NCI-H1694 (cell line): ENCODE results near the gene RAB6B.

Source experiments
- DNase-seq: peaks from one replicate; lab custom pipeline; 2025; lab: John Stamatoyannopoulos, UW

Gene RAB6B

DNA sequence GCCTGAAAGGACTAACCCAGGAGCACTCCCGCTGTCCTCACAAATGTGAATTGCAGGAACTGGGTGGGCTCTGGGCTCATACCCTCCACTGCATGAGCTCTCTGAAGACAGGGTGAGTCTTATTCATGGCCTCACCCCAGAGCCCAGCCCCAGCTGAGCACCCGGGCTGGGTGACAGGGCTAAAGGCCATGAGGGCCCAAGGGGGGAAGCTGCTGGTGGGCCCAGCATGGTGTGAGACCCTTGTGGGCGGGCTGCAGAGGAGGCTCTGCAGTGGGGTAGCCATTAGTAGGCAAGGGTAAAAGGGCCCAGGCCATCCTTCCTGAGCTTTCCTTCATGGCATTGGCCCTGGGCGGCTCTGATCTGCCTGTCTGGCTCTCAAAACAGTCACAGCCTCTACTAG, 59.7 kb downstream of the RAB6B start:
- DNase-seq, result no peak

DNA sequence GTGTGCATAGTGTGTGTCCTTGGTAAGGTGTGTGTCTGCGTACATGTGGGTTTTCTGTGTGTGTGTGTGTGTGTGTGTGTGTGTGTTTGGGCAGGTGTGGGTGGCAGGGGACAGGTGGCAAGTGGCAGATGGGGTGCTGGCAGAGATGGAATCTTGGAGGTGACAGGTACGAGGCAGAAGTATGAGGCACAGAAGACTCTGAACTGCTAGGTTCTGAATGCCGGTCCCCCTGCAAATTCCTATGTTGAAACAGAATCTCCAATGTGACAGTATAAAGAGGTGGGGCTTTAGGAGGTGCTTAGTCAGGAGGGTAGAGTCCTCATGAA, 60.3 kb downstream of the RAB6B start:
- DNase-seq, result no peak

DNA sequence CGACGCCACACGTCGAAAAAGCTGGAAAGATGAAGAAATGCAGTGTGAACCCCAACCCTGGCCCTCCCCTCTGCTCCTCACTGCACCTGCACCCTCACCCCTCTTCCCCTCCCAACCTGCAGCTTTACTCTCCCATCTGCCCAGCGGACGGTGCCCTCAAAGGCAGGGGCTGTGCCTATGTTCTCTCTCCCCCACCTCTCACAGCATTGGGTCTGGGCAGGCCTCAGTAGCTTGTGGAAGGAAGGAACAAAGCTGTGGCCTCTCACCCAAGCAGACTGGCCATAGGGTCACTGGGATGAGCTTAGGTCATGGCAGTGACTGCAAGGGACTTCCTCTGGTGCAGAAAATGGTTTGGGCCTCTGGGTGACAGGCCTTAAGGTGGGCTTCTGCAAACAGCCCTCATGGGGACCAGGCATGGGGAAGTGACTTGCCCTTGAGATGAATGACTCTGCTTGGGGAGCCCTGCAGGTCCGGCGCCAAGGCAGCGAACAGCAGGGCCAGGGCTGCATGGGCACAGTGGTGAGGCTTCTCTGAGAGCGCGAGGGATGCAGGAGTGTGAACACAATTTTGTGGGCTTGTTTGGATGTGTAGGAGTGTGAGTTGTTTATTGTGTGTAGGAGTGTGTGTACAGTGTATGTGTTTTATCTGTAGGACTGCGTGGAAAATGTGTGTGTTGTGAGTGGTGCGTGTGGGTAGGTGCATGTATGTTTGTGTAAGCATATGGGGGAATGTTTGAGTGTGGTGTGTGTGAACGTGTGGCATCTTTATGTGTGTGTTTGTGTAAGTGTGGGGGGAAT, 60.9 kb downstream of the RAB6B start:
- DNase-seq, result no peak

DNA sequence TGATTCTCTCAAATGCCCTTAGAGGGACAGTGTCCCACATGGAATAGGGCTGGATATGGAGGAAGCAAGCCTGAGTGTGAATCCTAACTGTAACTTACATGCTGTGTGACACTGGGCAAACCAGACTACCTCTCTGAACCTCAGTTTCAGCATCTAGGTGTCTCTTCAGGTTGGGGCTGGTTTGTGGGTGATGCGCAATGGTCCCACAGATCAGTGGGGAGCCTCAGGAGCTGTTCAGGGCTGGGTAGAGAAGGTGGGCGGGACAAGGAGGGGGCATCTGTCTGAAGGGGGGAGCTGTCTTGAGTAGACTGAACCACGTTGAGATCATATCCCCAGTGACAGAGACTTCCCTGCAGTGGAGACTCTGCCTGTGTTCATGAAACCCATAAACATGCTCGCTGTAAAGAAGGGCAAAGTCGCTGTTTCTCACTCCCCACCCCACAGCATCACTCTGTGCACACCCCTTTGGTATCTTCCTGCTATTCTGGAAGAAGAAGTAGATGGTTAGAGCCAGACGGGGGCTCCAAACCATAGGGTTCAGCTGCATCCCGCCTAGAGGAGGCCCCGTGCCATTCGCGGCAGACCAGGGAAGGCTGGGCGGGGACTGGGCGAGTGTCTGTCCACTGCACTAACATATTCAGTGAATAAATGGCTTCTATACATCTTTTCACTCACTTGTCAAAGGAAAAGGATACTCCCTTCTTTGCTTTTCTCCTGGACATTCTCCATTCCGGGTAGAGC, 61.6 kb downstream of the RAB6B start:
- no peak for DNase-seq

DNA sequence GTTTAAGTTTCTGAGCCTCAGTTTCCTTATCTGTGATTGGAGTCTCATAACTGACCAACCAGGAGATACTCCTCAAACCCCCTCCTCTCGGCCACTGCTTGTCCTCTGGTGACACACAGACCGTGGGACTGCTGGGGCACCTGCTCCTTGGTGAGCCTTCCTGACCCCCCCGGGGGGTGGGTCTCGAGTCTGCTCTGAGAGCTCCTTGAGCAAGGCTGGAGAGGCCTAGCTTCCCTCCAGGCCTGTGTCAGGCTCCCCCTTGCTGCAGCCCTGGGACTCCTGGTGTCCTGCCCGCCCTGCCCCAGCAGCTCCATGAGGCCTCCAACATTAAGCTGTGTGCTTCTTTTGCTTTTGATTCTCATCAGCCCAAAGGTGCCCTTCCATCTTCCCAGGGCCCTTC, 62.4 kb downstream of the RAB6B start:
- no peak for DNase-seq

DNA sequence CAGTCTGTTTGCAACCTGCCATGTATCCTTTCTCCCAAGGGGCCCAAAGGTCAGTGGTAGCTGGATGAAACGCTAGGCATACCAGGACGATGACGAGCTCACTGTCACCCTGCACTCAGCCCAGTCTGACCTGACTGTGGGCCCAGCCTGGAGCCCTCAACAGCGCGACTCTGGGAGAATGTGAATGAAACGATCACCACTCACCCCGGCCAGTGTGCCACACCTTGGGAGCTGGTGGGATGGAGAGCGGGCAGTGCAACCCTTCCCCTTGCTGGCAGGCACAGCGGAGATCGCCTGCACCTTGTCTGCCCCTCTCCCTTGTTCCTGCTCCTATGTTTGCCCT, 62.9 kb downstream of the RAB6B start:
- no peak for DNase-seq

DNA sequence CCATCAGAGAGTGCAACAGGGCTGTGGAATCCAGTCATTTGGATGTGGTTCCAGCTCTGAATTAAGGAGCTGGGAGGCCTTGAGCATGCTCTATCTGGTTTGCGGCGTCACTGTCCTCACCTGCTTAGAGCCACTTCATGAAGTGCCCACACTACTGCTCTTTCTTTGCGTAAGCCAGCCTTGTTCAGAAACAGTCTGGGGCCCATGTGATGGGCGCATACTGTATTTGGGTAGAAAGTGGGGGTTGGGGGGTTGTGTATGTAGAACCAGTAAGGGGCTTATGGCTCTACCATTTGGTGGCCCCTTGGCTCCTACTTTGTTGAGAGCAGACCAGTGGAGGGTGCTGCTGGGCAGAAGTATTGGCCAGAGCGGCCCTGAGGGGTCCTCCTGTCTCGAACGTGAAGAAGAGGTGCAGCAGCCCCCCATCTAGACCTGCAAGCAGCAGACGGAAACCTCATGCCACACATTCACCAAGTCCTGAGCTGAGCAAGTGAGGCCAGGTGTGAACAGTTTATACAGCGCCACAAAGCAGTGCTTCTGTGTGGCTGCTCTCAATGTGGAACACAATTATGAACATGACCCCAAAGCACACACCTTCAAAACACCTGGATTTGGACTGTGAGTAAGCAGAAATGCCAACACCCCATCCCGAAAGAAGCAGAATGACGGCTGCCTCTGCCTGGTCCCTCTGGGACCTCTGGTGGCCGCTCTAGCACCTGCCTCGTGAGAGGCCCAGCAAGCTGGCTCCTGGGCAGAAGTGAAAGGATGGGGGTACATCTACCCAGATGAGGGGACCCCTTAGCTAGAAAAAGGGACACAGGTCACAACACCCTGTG, 63.5 kb downstream of the RAB6B start:
- no peak for DNase-seq

DNA sequence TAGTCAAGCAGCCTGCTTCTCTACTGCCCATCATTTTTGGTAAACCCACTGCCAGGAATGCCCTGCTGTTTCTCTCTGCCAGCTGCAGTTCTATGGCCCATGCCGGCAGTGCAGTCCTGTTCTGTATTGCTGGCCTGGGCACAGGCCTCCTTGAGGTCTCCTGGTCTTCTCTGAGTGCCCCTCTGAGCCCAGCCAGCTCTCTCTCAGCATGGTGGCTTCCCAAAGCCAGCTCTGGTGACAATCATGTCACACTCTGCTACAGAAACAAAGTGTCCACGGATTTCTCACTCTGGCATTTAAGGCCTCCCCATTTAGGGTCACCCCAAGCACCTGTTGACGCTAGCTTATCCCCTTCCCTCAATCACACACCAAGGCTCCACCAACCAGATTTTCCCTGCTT, 65.6 kb downstream of the RAB6B start:
- no peak for DNase-seq

DNA sequence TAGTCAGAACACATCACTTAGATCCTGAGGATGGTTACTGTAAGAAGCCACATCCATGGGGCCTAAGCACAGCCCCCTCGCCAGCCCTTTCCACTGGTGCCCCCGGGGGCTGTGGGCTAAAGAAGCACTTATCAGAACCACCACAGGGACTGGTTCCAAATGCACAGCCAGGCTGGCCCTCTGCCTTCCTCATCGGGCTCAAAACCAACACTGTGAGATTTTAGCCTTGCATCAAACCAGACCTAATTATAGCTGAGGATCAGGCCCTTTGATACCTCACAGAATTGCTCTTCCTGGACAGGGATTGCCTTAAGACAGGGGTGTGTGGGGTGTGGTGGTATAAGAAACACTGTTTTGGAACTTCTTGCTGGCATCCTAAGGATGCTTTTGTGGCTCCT, 66.4 kb downstream of the RAB6B start:
- DNase-seq, result no peak

DNA sequence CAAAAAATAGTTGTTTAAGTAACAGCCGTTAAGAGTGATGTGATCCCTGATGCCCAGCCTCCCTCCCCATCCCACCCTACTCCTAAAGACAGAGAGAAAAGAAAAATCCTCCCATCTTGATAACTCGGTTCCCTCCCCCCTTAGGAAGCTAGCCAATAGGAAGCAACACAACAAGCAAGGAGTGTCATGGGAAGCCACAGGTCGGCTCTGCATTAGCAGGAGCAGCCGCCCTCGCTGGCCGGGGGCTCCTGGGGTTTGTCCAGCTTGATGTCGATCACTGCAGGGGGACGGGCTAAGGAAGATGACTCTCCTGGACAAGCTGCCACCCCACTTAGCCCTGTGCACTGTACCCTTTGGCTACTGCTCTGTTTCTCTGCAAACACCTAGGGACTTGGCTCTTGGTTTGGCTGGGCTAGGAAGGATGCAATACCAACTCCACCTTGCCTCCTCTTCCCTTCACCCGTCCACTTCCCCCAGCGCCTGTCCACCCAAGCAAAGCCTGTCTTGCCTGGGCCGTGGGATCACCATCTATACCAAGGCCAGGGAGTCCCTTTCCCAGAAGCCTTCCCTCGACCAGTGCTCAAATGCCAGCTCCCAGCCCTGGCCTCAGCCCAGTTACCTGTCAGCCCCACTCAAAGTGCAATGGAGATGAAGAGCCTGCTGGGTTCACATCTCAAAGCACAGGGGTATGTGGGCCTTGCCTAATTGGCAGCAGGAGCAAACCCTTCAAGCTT, 66.9 kb downstream of the RAB6B start:
- DNase-seq, result no peak

DNA sequence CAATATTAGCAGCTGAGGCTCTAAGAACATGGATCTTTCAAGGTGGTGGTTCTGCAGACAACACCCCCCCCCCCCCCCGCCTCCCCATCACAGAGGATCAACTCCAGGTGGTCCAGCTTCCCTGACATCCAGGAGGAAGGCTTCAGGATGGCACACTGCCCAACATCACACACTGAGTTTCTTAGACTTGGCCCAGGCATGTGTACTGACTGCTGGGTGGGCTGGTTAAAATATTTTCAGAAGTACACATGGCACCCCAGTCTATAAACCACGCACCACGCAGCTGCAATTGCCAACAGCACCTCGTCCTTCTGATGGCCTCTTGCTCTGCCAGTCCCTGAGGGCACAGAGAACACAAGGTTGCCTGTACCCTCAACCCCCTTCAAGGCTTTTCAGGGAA, 68.0 kb downstream of the RAB6B start:
- DNase-seq, result no peak

DNA sequence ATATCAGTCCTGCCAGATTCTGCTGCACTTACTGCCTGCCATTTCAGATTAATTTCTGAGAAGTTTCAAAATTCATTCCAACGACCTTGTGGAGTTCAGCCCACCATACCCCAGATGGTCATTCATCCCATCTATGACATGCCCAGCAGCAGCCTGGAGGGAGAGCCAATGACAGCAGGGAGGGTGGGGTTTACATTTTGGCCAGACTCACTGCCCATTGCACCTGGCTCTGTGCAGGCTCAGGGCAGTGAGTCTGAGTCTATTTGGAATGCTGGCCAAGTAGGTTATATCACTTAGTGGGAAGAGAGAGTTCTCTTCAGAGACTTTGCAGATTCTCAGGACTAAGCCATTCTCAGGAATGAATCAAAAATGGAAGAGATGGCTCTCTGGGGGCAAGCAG, 68.5 kb downstream of the RAB6B start:
- DNase-seq, result no peak

DNA sequence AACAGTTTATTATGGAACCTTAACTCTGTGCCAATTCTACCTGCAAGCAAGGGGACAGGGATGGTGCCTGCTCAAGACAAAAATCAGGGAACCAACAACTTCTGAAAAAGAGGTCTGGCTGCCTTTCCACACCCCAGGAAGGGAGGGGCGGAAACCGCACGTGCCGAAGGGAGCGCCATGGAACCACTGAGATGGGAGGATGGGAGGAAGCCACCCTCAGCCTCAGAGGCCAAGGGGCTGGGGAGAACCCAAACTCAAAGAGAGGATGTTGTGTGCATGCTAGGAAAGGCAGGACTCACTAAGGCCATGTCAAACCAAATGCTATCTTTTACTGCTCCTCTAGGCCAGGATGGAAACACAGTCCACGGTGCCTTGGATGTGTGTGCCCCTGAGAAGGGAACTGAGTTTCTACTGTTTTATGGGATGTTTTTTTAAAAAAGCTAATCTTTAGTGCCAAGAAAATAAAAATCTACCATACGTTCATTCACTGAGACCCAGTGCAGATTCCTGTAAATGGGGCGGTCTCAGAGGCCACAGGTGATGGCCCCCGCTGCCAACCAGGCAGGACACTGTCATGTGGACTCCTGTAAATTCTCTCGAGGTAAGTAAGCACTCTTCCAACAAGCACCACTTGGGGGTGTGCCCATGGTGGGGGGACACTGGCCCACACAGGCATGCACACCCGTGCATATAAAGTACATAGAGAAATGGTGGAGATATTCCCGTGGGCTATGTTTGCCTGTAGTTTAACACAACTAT, 69.5 kb downstream of the RAB6B start:
- no peak for DNase-seq

DNA sequence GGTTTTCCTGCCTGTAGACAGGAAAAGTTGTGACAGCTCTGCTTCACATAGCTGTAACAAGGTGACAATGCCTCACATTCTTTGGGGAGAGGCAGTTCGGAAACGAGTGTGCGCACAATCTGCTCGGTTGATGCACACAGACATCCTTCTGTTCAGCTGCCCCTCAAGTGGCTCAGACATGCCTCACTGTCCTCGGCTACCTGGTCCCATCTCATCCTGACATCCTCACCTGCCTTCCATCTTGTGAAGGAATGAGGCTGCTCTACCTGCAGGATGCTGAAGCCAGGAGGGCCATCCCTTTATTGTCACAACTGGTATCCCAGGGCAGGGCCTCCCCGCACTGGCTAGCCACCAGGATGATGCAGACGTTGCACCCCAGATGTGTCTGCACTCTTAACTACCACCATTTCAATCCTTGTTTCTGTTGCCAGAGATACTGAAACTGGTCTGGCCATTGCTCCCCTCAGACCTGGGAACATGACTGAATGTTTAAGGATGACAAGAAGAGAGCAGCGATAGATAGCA, 70.7 kb downstream of the RAB6B start:
- no peak for DNase-seq

DNA sequence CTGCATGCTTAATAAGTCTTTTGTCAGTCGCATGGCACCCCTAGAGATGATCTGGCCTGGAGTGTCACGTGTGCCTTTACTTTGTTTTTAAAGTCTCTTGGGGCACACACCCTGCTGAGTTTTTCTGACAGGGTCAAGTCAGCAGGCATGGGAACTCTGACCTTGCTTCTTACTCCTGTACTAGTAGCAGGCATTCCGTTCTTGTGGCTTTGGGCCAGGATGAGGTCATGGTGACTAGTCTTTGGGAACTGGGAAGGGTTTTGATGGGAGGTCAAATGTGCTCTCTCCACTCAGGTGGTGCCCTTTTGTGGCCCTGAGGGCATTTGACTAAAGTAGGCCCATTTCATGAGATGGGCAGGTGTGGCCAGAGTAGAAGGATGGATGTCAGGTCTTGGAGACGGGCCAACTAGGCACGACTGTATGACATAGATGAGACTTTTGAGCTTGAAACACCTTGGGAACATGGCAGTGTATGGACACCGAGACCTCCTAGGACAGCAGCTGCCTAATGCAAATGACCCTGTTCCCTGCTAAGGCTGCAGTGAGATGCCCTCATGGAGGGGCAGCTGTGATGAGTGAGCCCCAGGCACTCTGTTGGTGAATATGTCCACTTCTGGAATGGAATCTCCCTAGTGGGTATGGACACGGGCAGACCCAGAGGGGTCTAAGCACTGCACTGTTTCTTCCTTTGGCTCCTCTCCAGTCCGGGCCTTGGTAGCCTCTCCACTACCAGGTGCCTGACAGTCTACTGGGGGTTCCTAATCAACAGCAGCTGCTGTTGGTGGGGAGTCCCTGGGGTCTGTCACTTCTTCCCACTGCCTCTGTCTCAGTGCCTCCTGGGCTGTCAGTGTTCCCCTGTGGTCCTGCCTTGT, 73.7 kb downstream of the RAB6B start:
- peak; percentile 36 for DNase-seq

DNA sequence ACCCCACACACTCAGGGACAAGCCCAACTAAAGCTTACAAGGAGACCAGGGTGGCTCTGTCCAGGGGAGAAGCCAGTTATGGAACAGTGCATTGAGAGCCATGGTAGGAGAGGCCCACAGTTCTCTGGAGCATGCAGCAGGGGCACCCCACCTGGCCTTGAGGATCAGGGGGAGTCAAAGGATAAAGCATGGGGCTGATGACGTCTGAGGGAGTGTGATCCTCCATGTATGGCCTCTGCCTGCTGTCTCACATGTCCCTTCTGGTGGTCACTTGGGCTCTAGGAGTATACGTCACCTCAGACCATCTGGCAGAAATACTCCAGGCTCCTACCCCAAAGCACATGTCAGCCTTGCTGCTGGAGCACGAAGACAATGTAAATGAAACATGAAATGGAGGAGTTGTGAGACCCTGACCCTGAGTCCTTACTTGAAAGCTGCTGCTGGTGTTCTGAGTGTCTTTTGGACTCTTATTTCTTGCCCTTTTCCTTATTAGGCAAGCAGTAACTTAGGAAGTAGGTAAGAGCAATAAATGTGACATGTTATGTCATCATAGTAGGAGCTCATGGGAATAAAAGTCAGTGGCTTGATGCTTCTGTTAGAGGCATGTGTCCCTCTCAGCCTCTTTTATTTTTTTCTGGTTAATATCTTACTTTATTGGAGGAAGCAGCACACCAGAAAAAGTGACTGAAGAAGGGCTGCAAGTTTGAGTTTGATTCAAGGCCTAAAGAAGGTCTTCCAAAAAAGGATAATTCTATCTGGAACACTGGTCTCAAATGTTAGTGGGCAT, 74.6 kb downstream of the RAB6B start:
- no peak for DNase-seq

DNA sequence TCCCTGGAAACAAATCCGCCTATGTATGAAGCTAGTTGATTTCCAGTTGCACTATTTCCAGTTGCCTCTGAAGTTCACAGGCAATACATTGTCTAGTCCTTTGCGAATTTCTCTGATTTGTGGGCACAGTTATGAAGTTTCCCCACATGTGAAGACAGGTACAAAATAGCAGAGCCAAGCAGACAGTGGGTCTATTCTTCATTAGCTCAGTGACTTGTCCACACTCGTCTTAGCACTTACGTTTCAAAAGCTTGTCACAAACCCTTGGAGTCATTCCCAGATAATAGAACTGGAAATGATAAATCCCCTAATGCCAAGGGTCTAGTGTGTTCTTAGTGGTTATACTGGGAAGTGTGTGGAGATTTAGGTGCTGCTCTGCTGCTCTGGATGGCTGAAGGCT, 75.6 kb downstream of the RAB6B start:
- no peak for DNase-seq

DNA sequence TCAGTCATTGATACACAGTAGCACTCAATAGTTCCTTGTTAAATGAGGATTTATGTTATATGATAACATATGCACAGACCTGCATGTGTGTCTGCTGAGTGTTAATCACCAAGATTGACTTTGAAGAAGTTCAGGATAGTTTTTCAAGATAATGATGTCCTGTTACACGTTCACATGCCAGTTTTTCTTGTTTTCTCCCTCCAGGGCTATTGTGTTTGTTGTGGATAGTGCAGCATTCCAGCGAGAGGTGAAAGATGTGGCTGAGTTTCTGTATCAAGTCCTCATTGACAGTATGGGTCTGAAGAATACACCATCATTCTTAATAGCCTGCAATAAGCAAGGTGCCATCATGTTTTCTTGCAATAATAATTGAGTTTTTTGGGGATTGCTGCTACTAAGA, 80.3 kb downstream of the RAB6B start:
- no peak for DNase-seq

DNA sequence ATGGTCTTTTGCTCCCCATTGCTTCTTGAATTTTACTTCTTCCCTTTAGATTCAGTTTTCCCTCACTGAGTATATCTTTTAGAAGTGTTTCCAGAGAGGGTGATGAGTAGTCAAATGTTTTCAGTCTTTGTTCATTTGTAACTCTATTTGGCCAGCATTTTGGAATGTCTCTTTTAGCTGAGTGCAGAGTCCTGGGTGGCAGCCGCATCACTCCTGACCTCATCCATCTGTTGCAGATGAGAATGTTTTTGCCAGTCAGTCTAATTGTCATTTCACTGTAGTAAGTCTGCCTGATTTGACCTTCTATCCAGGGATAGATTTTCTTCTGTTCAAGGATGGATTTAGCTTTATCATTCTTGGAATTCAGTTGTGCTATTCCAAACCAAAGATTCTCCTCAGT, 82.8 kb downstream of the RAB6B start:
- DNase-seq, result no peak
